CD14-positive monocyte (primary cell): ENCODE data around the gene HSPBAP1. TPM values are rescaled to one million over a fixed set of nuclear protein-coding genes. Genes with fewer than 3 reads are reported as not detected.

ENCODE experiments used
- DNase-seq, 3 donors: peaks; one replicate each; pipeline ENCODE4 v3.0.0-alpha.2; 2011 to 2022
- H2AFZ ChIP-seq: 2 replicates; pipeline ENCODE4 v1.6.0; 2012; ENCODE audit warnings: mild to moderate bottlenecking, low read depth, low read length, inconsistent platforms; ENCODE audit not compliant: insufficient read depth, poor library complexity, severe bottlenecking
- H3K27ac ChIP-seq, 2 donors: 1 replicate in 1 of 2; 2 replicates in 1 of 2; pipeline ENCODE4 v1.5.1; 2012 to 2013; ENCODE audit warnings: low read length in 2 of 2, control low read depth in 1 of 2, inconsistent platforms in 1 of 2, low read depth in 1 of 2, mild to moderate bottlenecking in 1 of 2
- H3K27me3 ChIP-seq, 2 donors: one replicate each; pipeline versions ENCODE4 v1.6.0 to v1.6.1; 2011 to 2013; ENCODE audit warnings: low read length in 2 of 2; ENCODE audit not compliant: control insufficient read depth in 2 of 2, insufficient read depth in 2 of 2
- H3K36me3 ChIP-seq, 2 donors: replicated peaks in 1 of 2; 1 replicate in 1 of 2; 2 replicates in 1 of 2; pipeline versions ENCODE4 v1.5.1 to v1.6.1; 2012 to 2013; ENCODE audit warnings: low read length in 2 of 2, control low read depth in 1 of 2, inconsistent platforms in 1 of 2, mild to moderate bottlenecking in 1 of 2; ENCODE audit not compliant: insufficient read depth in 2 of 2, control insufficient read depth in 1 of 2
- H3K4me1 ChIP-seq, 2 donors: 1 replicate in 1 of 2; 2 replicates in 1 of 2; pipeline versions ENCODE4 v1.5.1 to v1.6.1; 2012 to 2013; ENCODE audit warnings: low read length in 2 of 2, control low read depth in 1 of 2, inconsistent platforms in 1 of 2, mild to moderate bottlenecking in 1 of 2, moderate library complexity in 1 of 2; ENCODE audit not compliant: insufficient read depth in 2 of 2, control insufficient read depth in 1 of 2
- H3K4me2 ChIP-seq: replicated peaks from 2 replicates; pipeline ENCODE3; 2012; ENCODE audit warnings: low read length, moderate library complexity, mild to moderate bottlenecking; ENCODE audit not compliant: poor library complexity, severe bottlenecking; ENCODE audit errors: extremely low read depth
- H3K4me3 ChIP-seq, 3 experiments: fragments of 200-600 bp in 1 of 3; sonication (generic) in 1 of 3; replicated peaks in 1 of 3; 1 replicate in 2 of 3; 2 replicates in 1 of 3; pipeline ENCODE4 v1.5.1; 2011 to 2013; ENCODE audit warnings: low read length in 3 of 3, mild to moderate bottlenecking in 3 of 3, control low read depth in 2 of 3, low read depth in 2 of 3, inconsistent platforms in 1 of 3, moderate library complexity in 1 of 3
- H3K79me2 ChIP-seq: 2 replicates; pipeline ENCODE4 v1.6.0; 2012; ENCODE audit warnings: mild to moderate bottlenecking, control low read depth, inconsistent platforms, low read length, moderate library complexity; ENCODE audit not compliant: insufficient read depth
- H3K9ac ChIP-seq: 2 replicates; pipeline ENCODE4 v1.6.0; 2017; ENCODE audit warnings: low read length, mild to moderate bottlenecking; ENCODE audit not compliant: insufficient read depth, poor library complexity, severe bottlenecking
- H3K9me3 ChIP-seq, 2 donors: replicated peaks in 1 of 2; 1 replicate in 1 of 2; 2 replicates in 1 of 2; pipeline versions ENCODE4 v1.5.1 to v1.6.1; 2012 to 2013; ENCODE audit warnings: low read length in 2 of 2, control low read depth in 1 of 2; ENCODE audit not compliant: control insufficient read depth in 1 of 2, insufficient read depth in 1 of 2
- H4K20me1 ChIP-seq: 2 replicates; pipeline ENCODE4 v1.6.0; 2012; ENCODE audit warnings: mild to moderate bottlenecking, low read length, control low read depth, moderate library complexity; ENCODE audit not compliant: insufficient read depth
- H3K27ac Mint-ChIP-seq, 7 donors: one replicate each; pipeline ENCODE4 v1.8.0; 2020; ENCODE audit warnings: mild to moderate bottlenecking in 7 of 7, mixed read lengths in 7 of 7, moderate library complexity in 6 of 7, inconsistent platforms in 2 of 7
- H3K27me3 Mint-ChIP-seq, 3 donors: one replicate each; pipeline ENCODE4 v1.8.0; 2021 to 2022; ENCODE audit warnings: low read depth in 3 of 3, mild to moderate bottlenecking in 3 of 3, mixed read lengths in 3 of 3, moderate library complexity in 3 of 3, inconsistent platforms in 1 of 3
- H3K36me3 Mint-ChIP-seq, 2 donors: one replicate each; pipeline ENCODE4 v1.8.0; 2020; ENCODE audit warnings: mixed read lengths in 2 of 2, inconsistent platforms in 1 of 2, mild to moderate bottlenecking in 1 of 2
- H3K4me1 Mint-ChIP-seq: one replicate; pipeline ENCODE4 v1.8.0; 2020; ENCODE audit warnings: mild to moderate bottlenecking, mixed read lengths
- H3K4me3 Mint-ChIP-seq, 2 donors: one replicate each; pipeline ENCODE4 v1.8.0; 2020; ENCODE audit warnings: mild to moderate bottlenecking in 2 of 2, mixed read lengths in 2 of 2, moderate library complexity in 1 of 2
- H3K9me3 Mint-ChIP-seq, 7 donors: one replicate each; pipeline ENCODE4 v1.8.0; 2020 to 2022; ENCODE audit warnings: mixed read lengths in 7 of 7, mild to moderate bottlenecking in 6 of 7, moderate library complexity in 6 of 7, inconsistent platforms in 2 of 7
- CTCF ChIP-seq: fragments of 200-600 bp; IDR thresholded peaks from one replicate; pipeline ENCODE4 v1.8.0; 2022; ENCODE audit warnings: antibody characterized with exemption, mild to moderate bottlenecking
- WGBS: methylation state at CpG from one replicate; pipeline ENCODE4 v1.1.5; 2013; ENCODE audit warnings: missing lambda C conversion rate; ENCODE audit not compliant: insufficient coverage; 5-methylcytosine and 5-hydroxymethylcytosine counted together
- intact Hi-C, 2 donors: fragments of 100-400 bp; cut with micrococcal nuclease; formaldehyde crosslinking; loops; one replicate each; pipeline versions ENCODE4 v1.15.0 to v1.15.1; 2023
- polyA plus RNA-seq, 3 donors: library from polyadenylated mRNA; depleted of rRNA in 1 of 3; unstranded in 2 of 3; stranded (reverse) in 1 of 3; fragments of 300-500 nt in 2 of 3; fragments of >200 nt in 1 of 3; fragmentation: Illumina TruSeq in 2 of 3; gene quantifications; 1 replicate in 2 of 3; 2 replicates in 1 of 3; pipeline ENCODE4 v1.2.3, GENCODE V29; 2012 to 2021

The HSPBAP1 gene
- polyA plus RNA-seq, 3 donors: 11.7 to 48.2 (median 11.9) TPM

DNA sequence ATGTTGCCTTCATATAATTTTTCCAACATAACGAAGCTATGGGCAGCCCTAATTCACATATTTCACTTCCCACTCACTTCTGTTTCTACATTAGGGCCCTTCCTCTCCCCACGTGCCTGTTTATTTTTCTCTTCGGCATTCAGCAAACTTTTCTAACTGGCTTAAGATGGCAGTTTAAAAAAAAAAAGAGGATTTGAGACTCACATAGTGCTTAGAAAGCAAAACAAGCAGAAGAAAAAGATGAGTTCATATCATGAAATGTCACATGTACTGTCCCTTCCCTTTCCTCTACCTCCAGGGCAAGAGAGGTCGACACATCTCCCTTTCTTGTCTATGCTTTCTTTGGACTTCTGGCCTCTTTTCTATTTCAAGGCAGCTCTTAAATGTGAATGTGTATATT, 31.8 kb upstream of the HSPBAP1 start:
- H2AFZ ChIP-seq: no peak overlapping the region
- peaks cover 42 to 94% of the 10 kb centered on the region in 2 donors for H3K36me3 ChIP-seq
- H3K9me3 ChIP-seq: no peaks in the 10 kb centered on the region
- Mint-ChIP-seq H3K27me3 (peaks cover 0 to 2% (median 0%) of the 10 kb centered on the region in 3 donors), H3K27ac (peak overlapping the region; percentile 43 to 87 (median 66)), H3K4me3 (peak overlapping the region in 1 of 2 donors; percentile 6), H3K9me3 (peaks cover 0 to 5% (median 0%) of the 10 kb centered on the region in 7 donors), H3K36me3 (peaks cover 71 to 76% of the 10 kb centered on the region in 2 donors), H3K4me1 (peaks cover 18% of the 10 kb centered on the region)
- no peaks in the 10 kb centered on the region for H3K27me3 ChIP-seq
- peak overlapping the region; percentile 25 for H3K4me2 ChIP-seq
- peak; percentile 3 to 15 (median 15) for DNase-seq
- WGBS: 0% methylated on average over 1 of the region's 4 CpGs
- H3K4me3 ChIP-seq: no peak overlapping the region
- no peak for TF ChIP-seq CTCF
- peak overlapping the region in 1 of 2 donors; percentile 66 for H3K27ac ChIP-seq
- H3K9ac ChIP-seq: no peak overlapping the region
- peaks cover 17 to 18% of the 10 kb centered on the region in 2 donors for H3K4me1 ChIP-seq
- peaks cover 78% of the 10 kb centered on the region for H4K20me1 ChIP-seq
- peaks cover 16% of the 10 kb centered on the region for H3K79me2 ChIP-seq
- intact Hi-C loops: no loop called here

DNA sequence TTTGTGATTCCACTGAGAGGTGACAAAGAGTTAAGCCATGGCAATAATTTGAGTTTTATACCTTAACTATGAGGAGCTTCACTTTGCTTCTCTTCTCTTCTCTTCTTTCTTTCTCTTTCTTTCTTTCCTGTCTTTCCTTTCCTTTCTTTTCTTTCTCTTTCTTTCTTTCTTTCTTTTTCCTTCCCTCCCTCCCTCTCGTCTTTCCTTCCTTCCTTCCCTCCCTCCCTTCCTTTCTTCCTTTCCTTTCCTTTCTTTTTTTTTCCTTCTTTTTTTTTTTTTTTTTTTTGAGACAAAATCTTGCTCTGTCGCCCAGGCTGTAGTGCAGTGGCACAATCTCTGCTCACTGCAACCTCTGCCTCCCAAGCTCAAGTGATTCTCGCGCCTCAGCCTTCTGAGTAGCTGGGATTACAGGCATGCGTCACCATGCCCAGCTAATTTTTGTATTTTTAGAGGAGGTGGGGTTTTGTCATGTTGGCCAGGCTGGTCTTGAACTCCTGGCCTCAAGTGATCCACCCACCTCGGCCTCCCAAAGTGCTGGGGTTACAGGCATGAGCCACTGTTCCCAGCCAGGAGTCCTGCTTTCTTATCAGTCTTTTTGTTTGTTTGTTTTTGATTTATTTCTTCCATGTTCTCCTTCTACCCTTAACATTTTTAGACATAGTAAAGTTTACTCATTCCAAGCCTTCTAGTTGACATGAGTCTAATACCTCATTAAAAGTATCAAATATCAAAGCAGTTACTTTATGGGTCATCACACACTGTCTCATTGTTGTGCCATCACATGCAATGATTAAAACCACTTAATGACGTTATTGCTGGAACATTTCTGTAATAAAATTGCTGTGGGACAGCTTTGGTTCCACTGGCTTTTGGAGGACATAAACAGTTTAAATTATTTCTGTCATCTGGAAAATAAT, 31.1 kb upstream of the HSPBAP1 start:
- H3K79me2 ChIP-seq: peaks cover 16% of the 10 kb centered on the region
- intact Hi-C loops: no loop called here
- peak overlapping the region; percentile 25 for H3K4me2 ChIP-seq
- H2AFZ ChIP-seq: no peak overlapping the region
- peaks cover 65 to 80% of the 10 kb centered on the region in 2 donors for H3K36me3 Mint-ChIP-seq
- peaks cover 18% of the 10 kb centered on the region for H3K4me1 Mint-ChIP-seq
- H3K27me3 Mint-ChIP-seq: peaks cover 0 to 2% (median 0%) of the 10 kb centered on the region in 3 donors
- H3K9me3 Mint-ChIP-seq: peaks cover 0 to 5% (median 0%) of the 10 kb centered on the region in 7 donors
- H4K20me1 ChIP-seq: peaks cover 82% of the 10 kb centered on the region
- no peaks in the 10 kb centered on the region for H3K9me3 ChIP-seq
- TF ChIP-seq CTCF: no peak
- peak overlapping the region in 6 of 7 donors; percentile 30 to 86 (median 54) for H3K27ac Mint-ChIP-seq
- no peak overlapping the region for H3K4me3 ChIP-seq
- peak overlapping the region; percentile 20 to 66 for H3K27ac ChIP-seq
- no peak overlapping the region for H3K4me3 Mint-ChIP-seq
- H3K27me3 ChIP-seq: no peaks in the 10 kb centered on the region
- H3K4me1 ChIP-seq: peaks cover 17 to 18% of the 10 kb centered on the region in 2 donors
- WGBS: 100% methylated on average over 1 of the region's 7 CpGs
- H3K36me3 ChIP-seq: peaks cover 44 to 92% of the 10 kb centered on the region in 2 donors
- no peak for DNase-seq
- H3K9ac ChIP-seq: no peak overlapping the region
